ENCODE measurements around the gene EIF3A.
"Not testable (repeated sequence)": the region's sequence is repeated elsewhere in the genome, so short reads cannot be mapped to it uniquely, and the experiment has no call there.

The EIF3A gene

DNA sequence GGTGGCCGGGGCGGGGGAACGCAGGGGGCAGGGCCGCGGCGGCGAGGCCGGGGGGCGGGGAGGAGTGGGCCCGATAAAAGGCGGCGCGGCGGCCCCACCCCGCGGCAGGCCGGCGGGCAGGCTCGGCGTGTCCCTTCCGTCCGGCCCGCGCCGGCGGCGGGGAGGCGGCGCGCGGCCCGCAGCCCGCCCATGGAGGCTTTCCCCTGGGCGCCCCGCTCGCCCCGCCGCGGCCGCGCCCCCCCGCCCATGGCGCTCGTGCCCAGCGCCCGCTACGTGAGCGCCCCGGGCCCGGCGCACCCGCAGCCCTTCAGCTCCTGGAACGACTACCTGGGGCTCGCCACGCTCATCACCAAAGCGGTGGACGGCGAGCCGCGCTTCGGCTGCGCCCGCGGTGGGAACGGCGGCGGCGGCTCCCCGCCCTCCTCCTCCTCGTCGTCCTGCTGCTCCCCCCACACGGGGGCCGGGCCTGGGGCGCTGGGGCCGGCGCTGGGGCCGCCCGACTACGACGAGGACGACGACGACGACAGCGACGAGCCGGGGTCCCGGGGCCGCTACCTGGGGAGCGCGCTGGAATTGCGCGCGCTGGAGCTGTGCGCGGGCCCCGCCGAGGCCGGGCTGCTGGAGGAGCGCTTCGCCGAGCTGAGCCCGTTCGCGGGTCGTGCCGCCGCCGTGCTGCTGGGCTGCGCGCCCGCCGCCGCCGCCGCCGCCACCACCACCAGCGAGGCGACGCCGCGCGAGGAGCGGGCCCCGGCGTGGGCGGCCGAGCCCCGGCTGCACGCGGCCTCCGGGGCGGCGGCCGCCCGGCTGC, 50.8 kb downstream of the EIF3A start, which contains the start of gene NANOS1:
Gene NANOS1, plus strand, starts transcription at position 102 of the 808 bp plus-strand sequence. Its CDS starts 88 bp downstream, at position 190.
- DNase-seq (ENCODE audit: extremely low read depth, low read depth): no peak
- TF ChIP-seq, protein P1, sequence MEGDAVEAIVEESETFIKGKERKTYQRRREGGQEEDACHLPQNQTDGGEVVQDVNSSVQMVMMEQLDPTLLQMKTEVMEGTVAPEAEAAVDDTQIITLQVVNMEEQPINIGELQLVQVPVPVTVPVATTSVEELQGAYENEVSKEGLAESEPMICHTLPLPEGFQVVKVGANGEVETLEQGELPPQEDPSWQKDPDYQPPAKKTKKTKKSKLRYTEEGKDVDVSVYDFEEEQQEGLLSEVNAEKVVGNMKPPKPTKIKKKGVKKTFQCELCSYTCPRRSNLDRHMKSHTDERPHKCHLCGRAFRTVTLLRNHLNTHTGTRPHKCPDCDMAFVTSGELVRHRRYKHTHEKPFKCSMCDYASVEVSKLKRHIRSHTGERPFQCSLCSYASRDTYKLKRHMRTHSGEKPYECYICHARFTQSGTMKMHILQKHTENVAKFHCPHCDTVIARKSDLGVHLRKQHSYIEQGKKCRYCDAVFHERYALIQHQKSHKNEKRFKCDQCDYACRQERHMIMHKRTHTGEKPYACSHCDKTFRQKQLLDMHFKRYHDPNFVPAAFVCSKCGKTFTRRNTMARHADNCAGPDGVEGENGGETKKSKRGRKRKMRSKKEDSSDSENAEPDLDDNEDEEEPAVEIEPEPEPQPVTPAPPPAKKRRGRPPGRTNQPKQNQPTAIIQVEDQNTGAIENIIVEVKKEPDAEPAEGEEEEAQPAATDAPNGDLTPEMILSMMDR (IDR thresholded peaks at IDR 0.05; ENCODE audit: low read depth, low read length): no peak

DNA sequence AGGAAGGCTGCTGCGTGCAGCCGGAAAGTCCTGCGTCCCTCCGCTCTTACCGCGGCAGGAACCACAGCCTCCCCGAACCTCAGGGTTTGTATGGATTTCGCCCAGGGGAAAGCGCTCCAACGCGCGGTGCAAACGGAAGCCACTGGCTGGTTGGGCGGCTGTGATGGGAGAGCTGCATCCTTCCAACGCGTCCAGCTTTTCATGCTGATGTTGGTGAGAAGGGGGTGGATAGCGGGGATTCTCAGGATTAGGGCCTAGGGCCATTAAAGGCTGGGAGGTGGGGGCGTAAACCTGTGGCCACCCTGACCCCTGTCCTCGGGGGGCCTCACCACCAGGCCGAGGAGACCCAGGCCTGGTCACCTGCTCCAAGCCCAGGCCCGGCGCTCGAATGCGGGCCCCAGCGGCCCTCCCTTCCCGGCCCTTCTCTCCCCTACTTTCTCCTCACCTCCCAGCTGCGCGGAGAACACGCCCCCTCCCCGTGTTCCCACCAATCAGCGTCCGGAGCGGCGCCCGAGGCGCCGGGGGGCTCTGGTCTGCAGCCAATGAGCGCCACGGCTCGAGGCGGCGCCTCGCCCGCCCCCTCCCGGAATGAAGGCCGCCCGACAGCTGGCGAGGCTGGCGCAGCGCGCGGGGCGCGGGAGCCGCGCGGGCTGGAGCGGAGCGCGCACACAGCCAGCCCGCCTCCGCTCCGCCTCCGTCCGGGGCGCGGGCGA, 51.6 kb downstream of the EIF3A start:
- TF ChIP-seq, protein P1 (IDR thresholded peaks at IDR 0.05; ENCODE audit: low read depth, low read length): no peak
- peak; percentile 45 for DNase-seq (ENCODE audit: extremely low read depth, low read depth)

DNA sequence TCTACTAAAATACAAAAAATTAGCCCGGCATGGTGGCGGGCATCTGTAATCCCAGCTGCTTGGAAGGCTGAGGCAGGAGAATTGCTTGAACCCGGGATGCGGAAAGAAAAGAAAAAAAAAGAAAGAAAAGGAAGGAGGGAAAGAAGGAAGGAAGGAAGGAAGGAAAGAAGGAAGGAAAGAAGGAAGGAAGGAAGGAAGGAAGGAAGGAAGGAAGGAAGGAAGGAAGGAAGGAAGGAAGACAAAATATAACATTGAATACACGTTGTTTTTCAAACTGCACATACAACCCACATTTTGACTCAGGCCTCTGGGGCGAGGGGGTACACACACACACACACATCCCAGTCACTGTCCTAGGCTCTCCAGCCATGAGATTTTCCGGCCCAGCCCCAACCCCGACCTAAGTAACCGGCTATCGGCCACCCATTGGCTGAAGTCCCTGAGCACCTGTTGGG, 52.1 kb downstream of the EIF3A start:
- not testable (repeated sequence) for DNase-seq (ENCODE audit: extremely low read depth, low read depth)

DNA sequence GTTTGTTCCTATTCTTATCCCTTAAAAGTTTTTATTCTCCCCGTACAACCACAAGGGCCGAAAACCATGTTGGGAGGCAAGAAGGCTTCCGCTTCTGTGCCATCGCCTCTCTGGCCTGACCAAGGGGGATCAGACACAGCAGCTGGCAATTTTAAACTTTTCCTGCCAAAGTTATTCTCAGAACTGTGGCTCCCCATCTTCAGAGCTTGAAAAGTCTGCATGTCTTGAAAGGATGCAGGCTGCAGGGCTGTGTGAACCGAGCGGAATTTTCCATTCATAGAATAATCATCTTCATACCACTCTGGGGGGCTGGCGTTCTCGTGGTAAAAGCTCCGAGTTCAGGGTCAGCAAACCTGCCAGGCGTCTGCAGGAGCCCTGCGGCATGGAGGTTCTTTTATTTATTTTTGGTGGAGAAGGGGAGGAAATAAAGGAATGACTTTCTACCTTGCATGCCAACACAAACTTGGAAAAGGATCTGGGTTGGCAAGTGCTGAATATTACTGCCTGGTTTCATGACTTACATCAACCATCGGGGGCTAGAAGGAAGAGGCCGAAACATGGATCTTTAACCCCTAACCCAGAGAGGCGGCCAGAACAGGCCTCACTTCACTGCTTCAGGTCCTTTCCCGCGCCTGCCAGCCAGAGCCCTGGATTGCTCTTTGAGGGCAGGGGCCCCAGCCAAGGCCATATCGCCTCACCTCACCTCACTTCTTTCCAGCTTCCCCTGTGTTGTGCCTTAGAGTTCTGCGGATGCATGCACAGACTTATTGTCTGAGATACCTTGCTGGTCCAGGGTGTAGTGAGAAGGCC, 54.1 kb downstream of the EIF3A start:
- DNase-seq (ENCODE audit: extremely low read depth, low read depth): no peak
- TF ChIP-seq, protein P1 (IDR thresholded peaks at IDR 0.05; ENCODE audit: low read depth, low read length): no peak

DNA sequence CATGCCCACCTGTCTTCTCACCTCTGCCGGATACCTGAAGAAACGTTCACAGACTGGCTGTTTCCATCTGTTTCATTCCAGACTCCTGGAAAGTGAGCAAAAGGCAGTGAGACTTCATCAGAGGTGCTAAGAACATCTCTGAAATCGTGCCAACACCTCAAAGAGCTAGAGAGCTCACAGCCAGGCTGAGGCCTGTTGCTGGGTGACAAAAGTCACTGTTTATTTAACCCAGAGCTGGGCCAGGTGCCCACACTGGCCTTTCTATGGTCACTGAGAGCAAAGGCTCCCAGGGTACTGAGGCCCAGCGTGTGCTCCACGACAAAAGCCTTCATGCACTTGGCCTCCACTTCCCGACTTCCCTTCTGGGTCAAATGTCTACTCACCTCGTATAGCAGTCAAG, 54.8 kb downstream of the EIF3A start:
- TF ChIP-seq, protein P1 (IDR thresholded peaks at IDR 0.05; ENCODE audit: low read depth, low read length): no peak
- no peak for DNase-seq (ENCODE audit: extremely low read depth, low read depth)

DNA sequence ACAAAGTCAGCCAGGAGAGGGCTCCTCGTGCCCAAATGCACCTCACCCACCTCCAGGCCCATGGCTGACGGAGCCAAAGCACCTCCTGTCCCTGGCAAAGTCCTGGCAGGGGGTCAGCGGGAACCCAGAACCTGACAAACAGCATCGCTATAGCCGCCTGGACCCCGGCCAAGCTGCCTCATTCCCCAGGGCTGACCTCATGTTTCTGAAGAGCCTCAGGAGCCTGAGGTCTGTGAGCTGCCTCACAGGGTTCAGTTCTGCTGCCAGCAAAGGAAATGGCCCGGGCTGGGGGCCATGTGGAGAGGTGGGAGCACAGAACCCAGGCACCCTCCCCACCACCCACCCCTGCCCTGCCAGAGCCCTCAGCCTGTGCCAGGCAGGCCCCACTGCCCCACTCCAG, 55.3 kb downstream of the EIF3A start:
- TF ChIP-seq, protein P1 (IDR thresholded peaks at IDR 0.05; ENCODE audit: low read depth, low read length): peak; percentile 5; the same call in 1 of the 2 replicates
- DNase-seq (ENCODE audit: extremely low read depth, low read depth): no peak

DNA sequence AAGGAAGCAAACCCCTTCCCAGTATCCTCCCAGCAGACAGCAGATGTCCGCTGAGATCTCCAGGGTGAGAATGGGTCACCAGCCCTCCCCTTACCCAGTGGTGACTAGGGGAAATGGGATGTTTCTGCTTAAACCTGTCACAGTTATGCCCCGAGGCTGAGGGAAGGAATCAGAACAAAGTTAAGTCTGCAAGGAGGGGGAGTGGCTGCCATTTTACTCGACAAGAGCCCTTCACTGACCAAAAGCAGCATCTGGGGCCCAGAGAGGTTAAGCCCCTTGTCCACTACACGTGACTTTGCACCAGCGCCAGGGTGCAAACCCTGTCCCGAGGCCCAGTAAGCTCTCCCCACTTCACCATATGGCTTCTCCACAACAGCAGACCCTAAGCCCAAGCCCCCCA, 55.7 kb downstream of the EIF3A start:
- DNase-seq (ENCODE audit: extremely low read depth, low read depth): no peak
- TF ChIP-seq, protein P1 (IDR thresholded peaks at IDR 0.05; ENCODE audit: low read depth, low read length): no peak

Data from AG09319 (cell line).